Parathyroid adenoma (tissue), 2 donors: ENCODE measurements around the gene MSI2.

Source experiments
- H2AFZ ChIP-seq: fragments of 300-600 bp; sonication (generic); one replicate; pipeline ENCODE4 v1.7.0; 2017; ENCODE audit warnings: antibody characterized with exemption, mild to moderate bottlenecking
- H3K27ac ChIP-seq: fragments of 300-600 bp; sonication (generic); one replicate; pipeline ENCODE4 v1.7.0; 2017
- H3K27me3 ChIP-seq: fragments of 300-600 bp; sonication (generic); one replicate; pipeline ENCODE4 v1.7.0; 2017; ENCODE audit warnings: low read length; ENCODE audit not compliant: control insufficient read depth, insufficient read depth
- H3K36me3 ChIP-seq: fragments of 300-600 bp; sonication (generic); one replicate; pipeline ENCODE4 v1.7.0; 2017; ENCODE audit warnings: low read length; ENCODE audit not compliant: control insufficient read depth, insufficient read depth
- H3K4me1 ChIP-seq: fragments of 300-600 bp; sonication (generic); one replicate; pipeline ENCODE4 v1.7.0; 2017; ENCODE audit warnings: control low read depth
- H3K4me2 ChIP-seq: fragments of 300-600 bp; sonication (generic); one replicate; pipeline ENCODE4 v1.7.0; 2017; ENCODE audit warnings: low read length
- H3K4me3 ChIP-seq: fragments of 300-600 bp; sonication (generic); one replicate; pipeline ENCODE4 v1.7.0; 2017; ENCODE audit warnings: low read depth, low read length
- H3K79me2 ChIP-seq: fragments of 300-600 bp; sonication (generic); one replicate; pipeline ENCODE4 v1.7.0; 2017; ENCODE audit warnings: control low read depth
- H3K9ac ChIP-seq: fragments of 300-600 bp; sonication (generic); one replicate; pipeline ENCODE4 v1.7.0; 2017; ENCODE audit warnings: mild to moderate bottlenecking
- H3K9me3 ChIP-seq: fragments of 300-600 bp; sonication (generic); one replicate; pipeline ENCODE4 v1.7.0; 2017; ENCODE audit warnings: low read length; ENCODE audit not compliant: control insufficient read depth
- CTCF ChIP-seq: fragments of 300-600 bp; sonication (generic); IDR thresholded peaks from one replicate; pipeline ENCODE4 v1.7.0; 2017; ENCODE audit warnings: antibody characterized with exemption, mild to moderate bottlenecking
- donor health status: primary hyperparathyroidism.

Gene MSI2

GRCh38 chr17:57234061-57234738 lies 22.1 kb upstream of the MSI2 start:
- no peak overlapping the region for H2AFZ ChIP-seq
- H3K4me3 ChIP-seq = no peak overlapping the region
- no peaks in the 10 kb centered on the region for H3K9me3 ChIP-seq
- H3K9ac ChIP-seq = no peak overlapping the region
- H3K36me3 ChIP-seq = no peaks in the 10 kb centered on the region
- no peaks in the 10 kb centered on the region for H3K79me2 ChIP-seq
- no peak overlapping the region for H3K27ac ChIP-seq
- no peak overlapping the region for H3K4me2 ChIP-seq
- H3K4me1 ChIP-seq = peaks cover 16% of the 10 kb centered on the region
- TF ChIP-seq CTCF = no peak
- no peaks in the 10 kb centered on the region for H3K27me3 ChIP-seq

GRCh38 chr17:57234739-57235092 lies 21.6 kb upstream of the MSI2 start:
- H3K4me2 ChIP-seq = no peak overlapping the region
- no peaks in the 10 kb centered on the region for H3K36me3 ChIP-seq
- TF ChIP-seq CTCF = no peak
- H3K27ac ChIP-seq = no peak overlapping the region
- no peak overlapping the region for H3K9ac ChIP-seq
- no peaks in the 10 kb centered on the region for H3K79me2 ChIP-seq
- no peak overlapping the region for H2AFZ ChIP-seq
- peaks cover 16% of the 10 kb centered on the region for H3K4me1 ChIP-seq
- H3K27me3 ChIP-seq = no peaks in the 10 kb centered on the region
- no peaks in the 10 kb centered on the region for H3K9me3 ChIP-seq
- H3K4me3 ChIP-seq = no peak overlapping the region

- no peak for TF ChIP-seq CTCF
- H3K4me2 ChIP-seq = no peak overlapping the region
- no peaks in the 10 kb centered on the region for H3K36me3 ChIP-seq
- H3K27me3 ChIP-seq = no peaks in the 10 kb centered on the region
- H3K4me3 ChIP-seq = no peak overlapping the region
- H3K4me1 ChIP-seq = peaks cover 16% of the 10 kb centered on the region
- no peak overlapping the region for H2AFZ ChIP-seq
- no peak overlapping the region for H3K9ac ChIP-seq
- no peaks in the 10 kb centered on the region for H3K9me3 ChIP-seq
- no peak overlapping the region for H3K27ac ChIP-seq
- H3K79me2 ChIP-seq = no peaks in the 10 kb centered on the region
Observed at GRCh38 chr17:57235124-57235523, 21.2 kb upstream of the MSI2 start.

- Histone ChIP-seq H3K36me3 (no peaks in the 10 kb centered on the region), H3K27ac (peak overlapping the region; percentile 3), H3K27me3 (no peaks in the 10 kb centered on the region), H3K79me2 (no peaks in the 10 kb centered on the region), H3K9ac (no peak overlapping the region), H3K4me2 (no peak overlapping the region), H2AFZ (peak overlapping the region; percentile 74), H3K4me3 (no peak overlapping the region), H3K9me3 (no peaks in the 10 kb centered on the region), H3K4me1 (peaks cover 23% of the 10 kb centered on the region)
- TF ChIP-seq CTCF = no peak
Observed at GRCh38 chr17:57236686-57237299, 19.5 kb upstream of the MSI2 start.

GRCh38 chr17:57240648-57241047 lies 15.7 kb upstream of the MSI2 start:
- Histone ChIP-seq H3K4me3 (no peak overlapping the region), H3K9ac (no peak overlapping the region), H2AFZ (no peak overlapping the region), H3K9me3 (no peaks in the 10 kb centered on the region), H3K27ac (peak overlapping the region; percentile 91), H3K4me1 (peaks cover 44% of the 10 kb centered on the region), H3K27me3 (no peaks in the 10 kb centered on the region), H3K4me2 (no peak overlapping the region), H3K79me2 (no peaks in the 10 kb centered on the region), H3K36me3 (no peaks in the 10 kb centered on the region)
- no peak for TF ChIP-seq CTCF
